ENCODE results near the gene TIGD4.
A peak's percentile ranks its signal among the peaks of the same experiment; 100 is the strongest.

The TIGD4 gene

DNA sequence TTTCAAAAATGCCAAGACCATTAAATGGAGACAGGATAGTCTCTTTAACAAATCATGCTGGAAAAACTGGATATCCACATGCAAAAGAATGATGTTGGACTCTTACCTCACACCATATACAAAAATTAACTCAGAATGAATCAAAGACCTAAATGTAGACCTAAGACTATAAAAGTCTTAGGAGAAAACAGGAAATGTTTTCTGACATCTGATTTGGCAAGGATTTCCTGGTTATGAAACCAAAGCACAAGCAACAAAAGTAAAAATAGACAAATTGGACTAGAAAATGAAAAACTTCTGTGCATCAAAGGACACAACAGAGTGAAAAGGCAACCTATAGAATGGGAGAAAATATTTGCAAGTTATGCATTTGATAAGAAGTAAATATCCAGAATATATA, 37.8 kb upstream of the TIGD4 start:
- TF ChIP-seq ZFX (IDR thresholded peaks at IDR 0.05) = no peak
- TF ChIP-seq, protein P1, sequence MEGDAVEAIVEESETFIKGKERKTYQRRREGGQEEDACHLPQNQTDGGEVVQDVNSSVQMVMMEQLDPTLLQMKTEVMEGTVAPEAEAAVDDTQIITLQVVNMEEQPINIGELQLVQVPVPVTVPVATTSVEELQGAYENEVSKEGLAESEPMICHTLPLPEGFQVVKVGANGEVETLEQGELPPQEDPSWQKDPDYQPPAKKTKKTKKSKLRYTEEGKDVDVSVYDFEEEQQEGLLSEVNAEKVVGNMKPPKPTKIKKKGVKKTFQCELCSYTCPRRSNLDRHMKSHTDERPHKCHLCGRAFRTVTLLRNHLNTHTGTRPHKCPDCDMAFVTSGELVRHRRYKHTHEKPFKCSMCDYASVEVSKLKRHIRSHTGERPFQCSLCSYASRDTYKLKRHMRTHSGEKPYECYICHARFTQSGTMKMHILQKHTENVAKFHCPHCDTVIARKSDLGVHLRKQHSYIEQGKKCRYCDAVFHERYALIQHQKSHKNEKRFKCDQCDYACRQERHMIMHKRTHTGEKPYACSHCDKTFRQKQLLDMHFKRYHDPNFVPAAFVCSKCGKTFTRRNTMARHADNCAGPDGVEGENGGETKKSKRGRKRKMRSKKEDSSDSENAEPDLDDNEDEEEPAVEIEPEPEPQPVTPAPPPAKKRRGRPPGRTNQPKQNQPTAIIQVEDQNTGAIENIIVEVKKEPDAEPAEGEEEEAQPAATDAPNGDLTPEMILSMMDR (conservative IDR thresholded peaks at IDR 0.05) = no peak
- H3K27ac ChIP-seq = no peak overlapping the region

- H3K27ac ChIP-seq = no peak overlapping the region
- TF ChIP-seq ZFX (IDR thresholded peaks at IDR 0.05) = no peak
- TF ChIP-seq, protein P1 (conservative IDR thresholded peaks at IDR 0.05) = no peak
Measured at GRCh38 chr4:152815078-152815477, 35.5 kb upstream of the TIGD4 start.

- no peak overlapping the region for H3K27ac ChIP-seq
- TF ChIP-seq ZFX (IDR thresholded peaks at IDR 0.05) = no peak
- TF ChIP-seq, protein P1 (conservative IDR thresholded peaks at IDR 0.05) = no peak
Measured at GRCh38 chr4:152810715-152811287, 31.3 kb upstream of the TIGD4 start.

- TF ChIP-seq ZFX (IDR thresholded peaks at IDR 0.05) = no peak
- no peak overlapping the region for H3K27ac ChIP-seq
Measured at GRCh38 chr4:152808670-152809069, 29.1 kb upstream of the TIGD4 start.

DNA sequence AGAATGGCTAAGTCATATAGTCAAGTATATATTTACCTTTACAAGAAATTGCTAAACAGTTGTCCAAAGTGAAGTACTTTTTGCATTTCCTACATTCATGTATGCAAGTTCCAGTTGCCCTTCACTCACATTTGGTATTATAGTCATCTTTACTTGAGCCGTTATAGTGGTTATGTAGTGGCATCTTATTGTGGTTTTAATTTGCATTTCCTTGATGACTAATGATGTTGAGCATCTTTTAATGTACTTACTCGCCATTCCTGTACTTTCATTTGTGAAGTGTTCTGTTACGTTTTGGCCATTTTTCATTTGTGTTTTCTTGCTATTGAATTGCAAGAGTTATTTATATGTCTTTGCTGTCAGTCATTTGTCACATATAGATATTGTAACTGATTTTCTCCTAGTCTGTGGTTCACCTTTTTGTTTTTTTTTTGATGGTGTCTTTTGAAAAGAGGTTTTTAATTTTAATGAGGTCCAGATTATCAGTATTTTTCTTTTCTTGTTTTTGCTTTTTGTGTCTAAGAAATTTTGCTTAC, 27.8 kb upstream of the TIGD4 start:
- no peak overlapping the region for H3K27ac ChIP-seq
- TF ChIP-seq, protein P1 (conservative IDR thresholded peaks at IDR 0.05) = no peak
- no peak for TF ChIP-seq ZFX (IDR thresholded peaks at IDR 0.05)

DNA sequence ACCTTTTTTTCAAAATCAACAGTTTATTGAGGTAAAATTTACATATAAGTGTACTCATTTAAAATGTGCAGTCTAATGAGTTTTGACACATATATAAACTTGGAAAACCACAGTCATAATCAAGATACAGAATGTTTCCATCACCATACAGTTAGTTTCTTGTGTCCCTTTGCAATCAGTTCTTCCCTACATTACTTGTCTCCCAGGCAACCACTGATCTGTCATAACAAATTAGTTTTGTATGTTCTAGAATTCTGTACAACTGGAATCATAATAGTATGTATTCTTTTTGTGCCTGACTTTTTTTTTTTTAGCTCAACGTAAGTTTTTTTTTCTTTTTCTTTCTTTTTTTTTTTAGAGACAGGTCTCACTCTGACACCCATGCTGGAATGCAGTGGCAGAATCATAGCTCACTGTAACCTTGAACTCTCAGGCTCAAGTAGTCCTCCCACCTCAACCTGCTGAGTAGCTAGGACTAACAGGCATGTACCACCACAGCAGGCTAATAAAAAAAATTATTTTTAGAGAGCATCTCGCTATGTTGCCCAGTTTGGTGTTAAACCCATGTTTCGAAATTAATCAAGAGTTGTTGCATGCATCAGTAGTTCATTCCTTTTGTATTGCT, 27.1 kb upstream of the TIGD4 start:
- H3K27ac ChIP-seq = peak overlapping the region; percentile 38; the same call in 1 of the 2 replicates
- TF ChIP-seq, protein P1 (conservative IDR thresholded peaks at IDR 0.05) = no peak
- TF ChIP-seq ZFX (IDR thresholded peaks at IDR 0.05) = no peak

- H3K27ac ChIP-seq = peak overlapping the region; percentile 38; the same call in 1 of the 2 replicates
- TF ChIP-seq, protein P1 (conservative IDR thresholded peaks at IDR 0.05) = no peak
- TF ChIP-seq ZFX (IDR thresholded peaks at IDR 0.05) = no peak
Measured at GRCh38 chr4:152805818-152806217, 26.3 kb upstream of the TIGD4 start.

Data from C4-2B (cell line).